GM12864 (cell line): Measurements from ENCODE around the gene TFG.

Experiments
- DNase-seq: peaks from one replicate; pipeline ENCODE4 v3.0.0-alpha.2; 2011; ENCODE audit warnings: low read depth
- H3K4me3 ChIP-seq: 2 replicates; pipeline ENCODE4 v1.5.1; 2011; ENCODE audit warnings: mild to moderate bottlenecking, low read depth, low read length, control low read depth
- CTCF ChIP-seq: IDR thresholded peaks from 2 replicates; pipeline ENCODE4 v1.5.1; 2011; ENCODE audit warnings: low read depth, mild to moderate bottlenecking, moderate library complexity, low read length, control low read depth, inconsistent platforms; ENCODE audit errors: missing control alignments

TFG gene

GRCh38 chr3:100754563-100755334, 45.5 kb downstream of the TFG start:
- TF ChIP-seq CTCF, result no peak
- H3K4me3 ChIP-seq, result no peak overlapping the region
- no peak for DNase-seq

DNA sequence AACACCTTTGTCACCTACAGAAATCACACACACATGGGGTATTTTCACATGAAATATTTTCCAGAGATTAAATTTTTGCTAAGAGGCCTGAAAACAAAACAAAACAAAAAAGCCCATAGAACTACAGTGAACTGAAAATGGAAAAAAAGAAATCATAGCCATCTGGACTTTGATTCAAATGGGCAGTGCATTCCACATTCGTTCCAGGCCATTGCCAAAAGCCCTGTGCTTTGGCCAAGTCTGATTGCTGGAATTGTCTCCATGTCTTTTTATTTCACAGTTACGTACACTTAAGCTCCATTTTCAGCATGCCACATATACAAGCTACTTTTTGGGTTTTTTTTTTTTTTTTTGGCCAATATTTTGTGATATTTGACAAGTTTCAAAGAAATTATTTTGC, 47.1 kb downstream of the TFG start:
- no peak overlapping the region for H3K4me3 ChIP-seq
- DNase-seq, result no peak
- TF ChIP-seq CTCF, result no peak

GRCh38 chr3:100759159-100759558, 49.9 kb downstream of the TFG start:
- DNase-seq, result no peak
- no peak for TF ChIP-seq CTCF
- no peak overlapping the region for H3K4me3 ChIP-seq

DNA sequence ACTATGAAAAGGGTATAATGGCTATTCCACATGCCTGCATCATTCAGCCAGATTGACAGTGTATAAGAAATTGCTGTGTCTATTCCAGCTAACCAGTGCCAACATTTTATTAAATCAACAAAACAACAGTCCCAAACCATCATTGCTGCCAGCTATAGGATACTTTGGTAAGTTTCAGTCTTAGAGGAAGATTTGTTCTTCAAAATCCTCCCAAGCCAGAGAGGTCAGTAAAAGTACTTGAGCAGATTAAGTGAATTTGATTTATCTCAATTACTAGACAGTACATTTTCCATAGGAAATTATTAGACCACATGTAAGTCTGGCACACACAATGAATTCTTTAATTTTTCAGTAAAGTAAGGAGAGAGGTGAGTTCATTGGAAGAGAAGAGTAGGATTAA, 50.7 kb downstream of the TFG start:
- TF ChIP-seq CTCF, result no peak
- no peak overlapping the region for H3K4me3 ChIP-seq
- DNase-seq, result no peak

GRCh38 chr3:100760377-100760776, 51.1 kb downstream of the TFG start:
- no peak for DNase-seq
- TF ChIP-seq CTCF, result no peak
- H3K4me3 ChIP-seq, result no peak overlapping the region

GRCh38 chr3:100761211-100761942, 52.1 kb downstream of the TFG start:
- DNase-seq, result no peak
- TF ChIP-seq CTCF, result peak; percentile 46
- no peak overlapping the region for H3K4me3 ChIP-seq
